GM19351 (cell line): ENCODE data around the gene TMTC4.
A peak's percentile ranks its signal among the peaks of the same experiment; 100 is the strongest.
"Not testable (repeated sequence)": the region's sequence is repeated elsewhere in the genome, so short reads cannot be mapped to it uniquely, and the experiment has no call there.

Experiments
- ATAC-seq: cut with Tn5 transposase; IDR thresholded peaks from one replicate; pipeline ENCODE4 v1.9.1; 2021; ENCODE audit warnings: mild to moderate bottlenecking, moderate library complexity; ENCODE audit not compliant: unreplicated experiment

TMTC4 gene

GRCh38 chr13:100589178-100589725 lies 85.3 kb downstream of the TMTC4 start:
- no peak for ATAC-seq

- ATAC-seq, result peak; percentile 93
Measured at GRCh38 chr13:100588331-100589177, 86.0 kb downstream of the TMTC4 start, which contains the start of gene GGACT. TSS of gene GGACT (minus strand) at chr13:100588789. CDS start at chr13:100532591, 56,198 bp downstream.

GRCh38 chr13:100584896-100585295 lies 89.7 kb downstream of the TMTC4 start:
- no peak for ATAC-seq

- no peak for ATAC-seq
Measured at GRCh38 chr13:100581504-100581903, 93.1 kb downstream of the TMTC4 start.

GRCh38 chr13:100581030-100581429 lies 93.6 kb downstream of the TMTC4 start:
- ATAC-seq, result no peak

GRCh38 chr13:100580045-100580444 lies 94.5 kb downstream of the TMTC4 start:
- ATAC-seq, result no peak

GRCh38 chr13:100577239-100577638 lies 97.4 kb downstream of the TMTC4 start:
- ATAC-seq, result not testable (repeated sequence)

GRCh38 chr13:100573121-100573520 lies 101.5 kb downstream of the TMTC4 start:
- peak; percentile 97 for ATAC-seq

- no peak for ATAC-seq
Measured at GRCh38 chr13:100566543-100566942, 108.1 kb downstream of the TMTC4 start.

- no peak for ATAC-seq
Measured at GRCh38 chr13:100565286-100565685, 109.3 kb downstream of the TMTC4 start.

GRCh38 chr13:100564444-100565223 lies 110.0 kb downstream of the TMTC4 start:
- no peak for ATAC-seq

GRCh38 chr13:100563779-100564178 lies 110.8 kb downstream of the TMTC4 start:
- ATAC-seq, result no peak

- ATAC-seq, result no peak
Measured at GRCh38 chr13:100561599-100562204, 112.9 kb downstream of the TMTC4 start.

- no peak for ATAC-seq
Measured at GRCh38 chr13:100561158-100561499, 113.5 kb downstream of the TMTC4 start.

GRCh38 chr13:100560498-100561157 lies 114.0 kb downstream of the TMTC4 start:
- ATAC-seq, result no peak

GRCh38 chr13:100559886-100560285 lies 114.7 kb downstream of the TMTC4 start:
- ATAC-seq, result no peak
